ENCODE data around the gene LARP4. TPM values are rescaled to one million over a fixed set of nuclear protein-coding genes. Genes with fewer than 3 reads are reported as not detected.

The LARP4 gene
- total RNA-seq = 29.4 and 33.6 TPM in 2 replicates

GRCh38 chr12:50400638-50401499, at the start of gene LARP4:
Gene LARP4 (plus strand): TSS chr12:50400885. CDS start chr12:50401011, 126 bp downstream.

GRCh38 chr12:50504798-50505674, 104.4 kb downstream of the LARP4 start, which contains the start of gene DIP2B:
Gene DIP2B (plus strand): TSS chr12:50504985. CDS start chr12:50505141, 156 bp downstream.

Other genes starting within 250 kb of the LARP4 start
- gene CERS5, start 233.5 kb upstream of the LARP4 start, total RNA-seq = 27.0 and 33.7 TPM in 2 replicates
- 98.0 and 101 TPM in 2 replicates for gene LIMA1, start 117.4 kb upstream of the LARP4 start, total RNA-seq
- not detected in 2 replicates for gene FAM186A, start 4.3 kb upstream of the LARP4 start, total RNA-seq
- 22.4 and 22.5 TPM in 2 replicates for gene DIP2B, start 104.1 kb downstream of the LARP4 start, total RNA-seq